EL (cell line): Measurements from ENCODE around the gene TRIM31.

Experiments used
- DNase-seq: peaks from one replicate; pipeline ENCODE4 v3.0.0-alpha.2; 2016

TRIM31 gene

DNA sequence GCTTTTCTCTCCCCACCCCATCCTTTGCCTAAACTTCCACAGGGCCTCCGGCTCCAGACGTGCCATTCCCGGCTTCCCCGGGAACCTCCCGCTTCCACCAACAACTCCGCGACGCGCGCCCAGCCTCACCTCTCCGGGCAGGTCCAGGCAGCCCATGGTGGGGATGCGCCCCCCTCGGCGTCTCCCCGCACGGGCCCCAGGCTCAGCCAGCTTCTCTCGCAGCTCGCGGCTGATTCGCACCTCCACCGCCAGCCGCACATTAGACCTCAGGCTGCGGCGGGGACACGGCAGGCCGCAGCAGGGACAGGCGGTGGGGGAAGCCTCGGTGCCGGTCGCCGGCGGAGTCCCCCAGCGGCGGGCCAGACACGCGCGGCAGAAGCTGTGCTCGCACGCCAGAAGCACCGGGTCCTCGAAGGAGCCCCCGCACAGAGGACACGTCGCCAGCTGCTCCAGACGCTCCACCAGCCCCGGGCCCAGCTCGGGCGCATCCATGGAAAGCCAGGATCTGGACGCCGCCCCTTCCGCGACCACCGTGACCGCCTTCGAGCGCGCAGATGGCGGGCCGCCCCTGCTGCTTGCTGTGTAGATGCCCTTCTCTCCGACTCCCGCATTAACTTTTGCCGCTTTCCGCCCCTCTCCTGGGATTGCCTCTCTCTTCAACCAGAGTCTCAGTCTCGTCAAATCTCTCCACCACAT, 37.6 kb downstream of the TRIM31 start, which contains the start of gene RNF39:
TSS of gene RNF39 (minus strand) at position 676 of the 696 bp plus-strand sequence. CDS start at position 492, 184 bp downstream.
- no peak for DNase-seq

DNA sequence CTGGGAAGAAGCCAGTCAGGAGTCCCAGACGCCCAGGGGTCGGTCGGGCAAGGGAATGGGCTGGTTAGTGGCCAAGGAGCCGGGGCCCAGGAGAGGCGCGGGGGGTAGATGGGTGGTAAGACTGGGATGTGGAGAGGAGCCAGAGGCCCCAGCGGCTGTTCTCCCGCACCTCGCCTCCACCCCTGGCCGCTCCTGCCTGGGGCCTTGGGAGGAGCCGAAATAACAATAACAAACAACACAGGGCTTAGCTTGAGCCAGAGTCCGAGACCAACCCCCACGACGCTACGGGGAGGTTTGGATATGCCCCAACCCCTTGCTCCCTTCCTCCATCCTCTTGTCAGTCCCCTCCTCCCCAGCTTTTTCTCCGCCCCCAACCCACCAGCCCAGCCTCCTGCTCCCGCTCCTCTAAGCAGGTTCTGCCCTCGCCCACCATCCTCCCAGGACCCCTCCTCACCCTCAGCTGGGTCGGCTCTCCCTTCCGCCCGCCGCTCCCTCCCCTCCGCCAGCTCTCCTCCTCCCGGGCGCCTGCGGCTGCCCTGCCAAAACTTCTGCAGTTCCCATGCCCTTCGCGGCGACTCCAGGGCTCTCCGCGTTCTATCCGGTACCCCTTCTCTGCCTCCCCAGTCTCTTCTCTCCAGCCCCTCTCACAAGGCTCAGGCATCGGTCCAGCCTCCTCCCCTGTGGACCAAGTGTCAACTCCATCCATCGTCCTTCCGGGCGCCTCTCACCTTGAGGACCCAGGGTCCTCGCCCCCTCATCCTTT, 38.4 kb downstream of the TRIM31 start:
- DNase-seq = peak; percentile 17

DNA sequence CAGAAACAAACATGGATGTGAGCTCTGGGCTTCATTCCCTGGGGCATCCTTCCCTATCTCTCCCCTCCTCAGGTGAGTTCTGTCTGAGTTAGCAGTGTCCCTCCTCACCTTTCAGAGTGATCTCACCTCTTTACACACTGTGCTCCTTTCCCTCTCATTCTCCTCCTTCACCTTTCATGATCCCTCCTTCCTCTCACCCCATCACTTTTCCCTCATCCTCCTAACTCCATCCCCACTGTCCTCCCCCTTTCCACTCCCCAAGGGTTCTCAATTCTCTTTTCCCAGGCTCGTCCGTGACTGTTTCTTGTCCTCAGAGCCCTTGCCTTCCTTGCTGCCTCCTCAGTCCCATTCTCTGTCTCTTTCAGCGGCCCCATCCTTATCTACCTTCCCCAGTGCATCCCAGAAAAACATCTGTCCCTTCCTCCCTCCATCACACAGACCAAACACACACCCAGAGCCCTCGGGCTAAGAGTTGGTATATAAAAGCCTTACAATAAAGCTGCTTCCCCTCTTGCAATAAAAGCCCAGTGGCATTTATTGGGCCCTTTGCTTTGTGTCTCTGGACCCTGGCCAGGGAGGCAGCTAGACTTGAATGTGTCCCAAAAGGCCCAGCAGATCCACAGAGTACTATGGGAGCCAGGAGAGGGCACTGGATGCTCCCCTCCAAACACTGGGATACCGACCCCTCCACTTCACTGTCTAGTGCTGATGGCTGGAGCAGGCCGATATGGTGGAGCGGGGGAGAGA, 39.2 kb downstream of the TRIM31 start:
- no peak for DNase-seq

DNA sequence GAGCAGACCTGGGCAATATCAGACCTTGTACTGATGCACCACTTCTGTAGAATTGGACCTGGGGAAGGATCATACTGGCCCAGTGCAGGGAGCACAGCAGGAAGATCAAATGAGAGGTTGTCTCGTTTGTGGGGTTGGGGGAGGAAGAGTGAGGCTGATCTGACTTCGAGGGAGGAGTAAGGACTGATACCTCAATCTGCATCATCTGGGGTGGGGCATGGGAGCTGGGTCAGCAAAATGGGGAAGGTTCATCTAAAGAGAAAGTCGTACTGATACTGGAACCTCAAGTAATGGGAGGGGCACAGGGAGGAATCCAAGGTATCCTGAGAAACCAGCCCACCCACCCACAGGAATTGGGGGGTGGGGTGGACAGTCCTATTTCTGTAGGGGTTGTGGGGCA, 41.0 kb downstream of the TRIM31 start:
- no peak for DNase-seq

DNA sequence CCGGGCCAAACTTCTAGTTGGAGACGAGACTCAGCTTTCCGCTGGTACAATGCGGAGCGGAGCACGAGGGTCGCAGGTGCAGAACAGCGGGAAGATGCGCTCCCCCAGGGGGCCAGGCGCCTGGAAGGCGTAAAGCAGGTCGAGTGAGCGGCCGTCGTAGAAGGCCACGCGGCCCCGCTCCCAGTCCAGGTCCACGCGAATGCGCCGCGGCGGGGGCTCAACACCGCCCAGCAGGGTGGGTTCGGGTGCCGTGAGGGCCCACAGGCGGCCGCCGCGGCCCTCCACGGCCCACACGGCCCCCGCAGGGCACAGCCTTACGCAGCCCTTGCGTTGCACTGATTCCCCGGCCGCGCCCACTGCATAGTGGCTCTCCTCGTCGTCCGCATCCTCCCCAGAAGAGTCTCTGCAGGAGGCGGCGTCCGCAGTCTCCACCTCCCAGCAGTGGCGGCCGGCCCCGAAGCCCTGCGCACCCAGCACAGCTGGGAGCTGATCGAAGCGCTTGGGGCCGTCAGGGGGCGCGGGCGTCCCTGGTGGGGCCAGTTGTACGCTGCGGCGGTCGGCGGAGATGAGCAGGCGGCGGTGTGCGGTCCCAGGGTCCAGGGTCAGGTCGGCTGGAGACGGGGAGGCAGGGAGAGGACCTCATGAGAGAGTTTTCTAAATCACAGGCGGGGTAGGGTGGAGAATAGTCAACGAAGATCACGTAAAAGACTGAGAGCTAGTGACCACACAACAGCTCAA, 41.6 kb downstream of the TRIM31 start:
- no peak for DNase-seq

DNA sequence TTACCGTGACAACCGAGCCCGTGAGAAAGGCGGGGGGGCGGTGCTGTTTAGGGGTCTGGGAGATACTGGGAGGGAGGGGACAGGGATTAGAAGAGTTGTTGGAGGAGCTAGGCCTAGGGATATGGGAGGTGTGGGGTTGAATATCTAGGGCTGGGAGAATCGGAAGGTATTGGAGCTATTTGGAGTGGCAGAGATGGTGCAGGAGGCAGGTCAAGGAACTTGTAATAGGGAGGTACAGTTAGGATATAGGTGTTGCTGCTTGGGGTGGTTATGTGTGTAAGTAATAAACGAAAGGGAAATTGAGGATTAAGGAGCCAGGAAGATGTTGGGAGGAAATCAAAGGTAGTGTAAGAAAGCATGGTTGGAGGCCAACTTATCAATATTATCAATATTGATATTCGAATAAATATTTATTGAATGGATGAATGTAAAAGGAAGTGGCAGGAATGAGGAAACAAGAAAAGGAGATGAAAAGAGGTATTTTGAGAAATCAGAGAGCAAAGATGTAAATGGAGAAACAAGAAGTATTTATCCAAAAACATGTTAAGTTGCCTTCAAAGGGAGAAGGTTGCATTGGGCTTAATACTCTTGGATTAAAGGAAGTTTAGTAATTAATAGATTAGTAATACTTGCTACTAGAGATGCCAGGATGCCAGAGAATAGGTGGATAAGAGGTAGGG, 45.3 kb downstream of the TRIM31 start:
- DNase-seq = no peak

DNA sequence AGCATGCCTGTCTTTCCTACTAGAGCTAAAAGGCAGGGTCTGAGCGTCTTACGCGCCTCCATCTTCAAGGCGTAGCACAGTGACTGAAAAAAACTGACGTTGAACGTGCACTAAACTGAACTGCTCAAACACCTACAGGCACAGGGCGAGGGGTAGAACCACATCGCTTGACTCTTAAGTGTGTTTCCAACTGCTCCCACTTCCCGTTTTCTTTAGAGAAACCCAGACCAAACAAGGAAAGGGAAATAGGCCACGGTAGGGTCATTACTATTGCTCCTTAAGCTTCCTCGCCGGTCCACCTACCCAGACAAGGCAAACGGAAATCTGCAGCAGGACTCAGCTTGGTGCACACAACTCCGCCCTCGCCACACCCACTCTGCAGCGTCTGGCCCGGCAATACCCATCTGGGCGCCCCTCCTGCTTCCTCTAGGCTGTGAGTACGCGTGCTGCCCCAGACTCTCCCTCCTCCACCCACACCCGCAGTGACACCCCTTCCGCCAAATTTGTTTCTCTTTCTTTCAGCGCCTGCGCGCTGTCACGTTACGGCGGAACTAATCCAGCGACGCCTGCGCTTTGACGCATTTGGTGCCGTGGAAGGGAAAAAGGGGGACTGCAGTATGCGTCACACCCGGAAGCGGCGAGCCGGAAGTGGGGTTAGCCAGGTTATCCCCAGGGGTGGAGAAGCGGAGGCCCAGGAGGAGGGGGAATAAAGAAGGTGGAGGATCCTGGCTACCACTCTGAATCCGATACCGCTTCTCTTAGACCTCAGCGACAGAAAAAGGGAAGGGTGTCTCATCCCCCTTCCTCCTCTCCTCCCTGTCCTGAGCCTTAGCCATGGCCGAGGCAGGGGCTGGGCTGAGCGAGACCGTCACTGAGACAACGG, 46.1 kb downstream of the TRIM31 start, which contains the start of gene PPP1R11:
TSS of gene PPP1R11 (plus strand) at position 622 of the 883 bp plus-strand sequence. CDS start at position 835, 213 bp downstream.
- peak; percentile 100 for DNase-seq

DNA sequence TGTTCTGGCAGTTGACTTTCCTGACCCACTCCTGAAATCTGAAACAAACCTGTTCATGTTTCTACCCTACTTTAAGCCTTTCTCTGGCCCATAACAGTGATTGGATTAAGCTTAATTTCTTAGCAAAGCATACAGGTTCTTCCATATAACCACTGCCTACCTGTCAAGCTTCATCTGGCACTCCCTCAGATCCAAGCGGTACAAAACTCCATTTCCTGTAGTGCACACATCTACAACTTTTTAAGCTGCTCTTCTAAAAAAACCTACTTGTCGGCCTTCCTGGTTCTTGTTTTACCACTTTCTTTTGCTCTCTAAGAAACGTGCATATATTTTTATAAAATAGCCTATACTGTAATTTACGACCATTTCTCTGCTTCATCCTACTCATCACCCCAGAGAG, 46.8 kb downstream of the TRIM31 start:
- DNase-seq = no peak

DNA sequence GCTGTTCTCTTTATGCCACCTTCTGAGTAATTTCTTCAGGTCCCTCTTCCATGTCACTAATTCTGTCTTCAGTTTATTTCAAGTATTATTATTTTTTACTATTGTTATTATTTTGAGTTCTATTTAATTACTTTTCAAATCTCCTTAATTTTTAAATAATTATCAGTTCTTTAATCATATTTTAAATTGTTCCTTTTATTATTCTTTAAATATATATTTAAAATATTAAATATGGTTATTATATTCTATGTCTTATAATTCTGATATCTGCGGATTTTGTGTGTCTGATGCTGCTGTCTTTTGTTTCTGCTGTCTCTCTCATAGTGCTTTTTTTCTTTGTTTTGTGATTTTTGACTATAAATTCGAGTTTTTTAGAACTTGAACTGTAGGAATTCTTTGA, 49.6 kb downstream of the TRIM31 start:
- no peak for DNase-seq

DNA sequence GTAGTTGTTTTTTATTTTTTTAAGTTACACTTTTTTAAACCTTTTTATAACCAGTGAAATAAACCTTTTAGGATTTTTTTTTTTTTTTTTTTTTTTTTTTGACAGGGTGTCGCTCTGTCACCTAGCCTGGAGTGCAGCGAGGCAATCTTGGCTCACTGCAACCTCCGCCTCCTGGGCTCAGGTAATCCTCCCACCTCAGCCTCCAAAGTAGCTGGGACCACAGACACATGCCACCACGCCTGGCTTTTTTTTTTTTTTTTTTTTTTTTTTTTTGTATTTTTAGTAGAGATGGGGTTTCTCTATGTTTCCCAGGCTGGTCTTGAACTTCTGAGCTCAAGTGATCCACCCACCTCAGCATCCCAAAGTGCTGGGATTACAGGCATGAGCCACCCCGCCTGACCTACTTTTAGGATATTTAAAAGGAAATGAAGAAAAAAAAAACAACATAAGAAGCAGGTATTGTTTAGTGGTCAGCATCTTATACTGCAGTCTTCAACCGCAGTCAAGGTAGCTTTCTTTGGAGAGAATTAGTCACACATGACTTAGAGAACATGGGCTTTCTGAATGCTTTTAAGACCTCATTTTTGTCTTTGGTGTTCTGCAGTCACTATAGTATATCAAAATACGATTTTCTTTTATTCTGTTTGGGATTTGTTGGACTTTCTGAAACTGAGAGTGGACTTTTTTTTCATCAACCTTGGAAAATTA, 50.3 kb downstream of the TRIM31 start:
- DNase-seq = no peak

DNA sequence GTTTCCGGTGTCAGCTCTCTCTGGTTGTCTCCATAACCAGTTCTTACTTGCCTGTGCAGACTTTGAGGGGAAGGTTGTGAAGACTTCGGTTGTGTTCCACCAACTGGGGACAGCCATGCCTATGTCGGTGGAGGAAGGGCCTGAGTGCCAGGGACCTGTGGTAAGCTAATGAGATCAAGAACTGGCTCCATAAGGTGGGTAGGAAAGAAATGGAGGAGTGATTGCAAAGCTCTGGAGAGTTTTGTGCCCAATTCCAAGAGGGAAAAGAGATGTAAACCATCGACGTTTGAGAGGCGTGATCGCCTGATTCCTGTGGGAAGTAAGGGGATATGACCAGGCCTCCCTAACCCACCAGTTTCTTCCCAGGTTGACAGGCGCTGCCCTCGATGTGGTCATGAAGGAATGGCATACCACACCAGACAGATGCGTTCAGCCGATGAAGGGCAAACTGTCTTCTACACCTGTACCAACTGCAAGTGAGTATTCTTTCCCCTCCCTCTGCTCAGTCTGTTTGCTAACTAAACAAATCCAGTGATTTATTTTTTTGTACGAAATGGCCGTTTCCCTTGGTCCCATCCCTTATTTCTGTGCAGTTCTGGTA, 50.9 kb downstream of the TRIM31 start:
- no peak for DNase-seq

DNA sequence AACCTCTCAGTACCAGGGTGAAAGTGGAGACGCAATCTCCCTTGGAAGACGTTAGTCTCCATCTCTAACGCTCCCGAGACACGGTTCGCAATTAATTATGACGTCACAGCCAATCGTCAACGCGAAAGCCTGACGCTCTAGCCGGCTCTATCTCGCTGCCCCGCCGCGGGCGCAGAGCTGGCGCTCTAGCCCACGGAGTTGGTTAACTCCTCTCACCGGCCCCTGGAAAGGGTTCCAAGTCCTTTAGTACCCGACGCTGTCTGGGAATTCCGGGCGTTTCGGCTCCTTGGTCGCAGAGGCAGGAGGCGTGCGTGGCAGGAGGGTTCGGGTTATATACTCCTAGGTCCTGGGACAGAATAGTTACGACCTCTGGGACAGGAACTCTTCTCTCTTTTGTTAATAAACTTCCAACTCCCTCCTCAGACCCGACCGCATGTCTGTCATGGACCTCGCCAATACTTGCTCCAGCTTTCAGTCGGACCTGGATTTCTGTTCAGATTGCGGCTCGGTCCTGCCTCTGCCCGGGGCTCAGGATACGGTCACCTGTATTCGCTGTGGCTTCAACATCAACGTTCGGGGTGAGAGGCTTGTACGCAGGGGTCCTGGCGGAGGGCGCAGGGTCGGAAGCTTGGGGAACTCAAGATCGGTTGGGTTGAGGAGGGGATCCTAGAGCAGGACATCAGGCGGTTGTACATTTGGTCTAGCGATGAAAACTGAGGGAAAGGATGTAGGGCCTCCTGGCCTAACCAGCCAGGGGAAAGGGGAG, 51.6 kb downstream of the TRIM31 start, which contains the start of gene POLR1H:
TSS of gene POLR1H (plus strand) at position 174 of the 766 bp plus-strand sequence. CDS start at position 434, 260 bp downstream.
- DNase-seq = peak; percentile 96

DNA sequence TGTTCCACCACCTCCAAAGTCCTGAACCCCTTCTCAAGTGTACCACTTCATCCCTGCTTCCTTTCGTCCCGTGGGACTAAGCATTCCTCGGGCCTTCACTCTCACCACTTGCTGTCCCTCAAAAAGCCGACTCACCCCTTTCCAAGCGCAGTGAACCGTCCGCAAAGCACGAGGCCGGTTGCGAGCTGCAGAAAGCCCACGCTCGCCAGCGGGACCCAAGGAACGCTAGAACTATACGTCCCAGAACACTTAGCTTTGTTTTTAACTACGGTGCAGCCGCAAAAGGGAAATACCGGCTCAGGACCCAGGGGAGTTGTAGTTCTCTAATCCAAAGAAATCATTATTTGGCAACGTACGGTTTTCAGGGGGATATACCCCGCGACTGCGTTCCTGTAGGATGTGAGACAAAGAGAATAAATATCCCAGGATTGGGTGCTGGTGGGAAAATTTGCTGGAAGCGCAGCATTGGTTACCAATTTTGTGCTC, 52.2 kb downstream of the TRIM31 start:
- DNase-seq = peak; percentile 37

DNA sequence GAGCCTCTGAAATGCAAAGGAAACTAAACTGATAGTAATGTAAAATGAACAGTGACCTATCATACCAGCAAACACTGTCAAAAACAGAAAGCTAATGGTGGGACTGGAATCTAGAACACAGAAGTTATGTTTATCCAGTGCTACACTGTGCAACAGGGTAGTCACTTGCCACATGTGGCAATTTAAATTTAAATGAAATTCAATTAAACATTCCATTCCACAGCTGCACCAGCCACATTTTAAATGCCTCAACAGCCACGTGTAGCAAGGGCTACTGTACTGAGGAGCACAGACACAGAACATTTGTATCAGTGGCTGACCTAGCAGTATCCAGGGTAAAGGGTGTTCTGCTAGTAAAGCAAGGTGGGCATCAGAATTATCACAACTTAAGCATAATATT, 57.4 kb downstream of the TRIM31 start:
- DNase-seq = no peak

DNA sequence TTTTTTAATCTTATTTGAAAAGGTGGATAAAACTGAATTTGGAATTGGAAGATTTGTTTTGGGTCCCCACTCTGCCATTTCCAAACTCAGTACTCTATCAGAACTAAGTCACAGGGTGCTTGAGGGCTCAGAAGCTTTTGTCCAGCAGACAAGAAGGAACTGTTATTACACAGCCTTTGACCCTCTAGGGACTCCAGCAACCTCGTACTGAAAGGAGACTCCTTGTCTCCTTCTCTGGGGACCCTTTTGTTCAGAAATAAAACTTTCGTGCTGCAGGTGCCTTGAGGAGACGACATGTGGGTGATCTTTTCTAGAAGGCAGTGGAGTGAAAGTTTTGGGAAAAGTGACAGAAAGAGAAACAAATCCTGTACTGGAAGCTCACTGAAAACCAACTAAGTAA, 59.2 kb downstream of the TRIM31 start:
- no peak for DNase-seq
